Ramos (cell line): ENCODE measurements around the gene ARHGEF18.
"Not testable (repeated sequence)": the region's sequence is repeated elsewhere in the genome, so short reads cannot be mapped to it uniquely, and the experiment has no call there.

Source experiments
- in situ Hi-C: fragments of 300-500 bp; cut with MboI; formaldehyde crosslinking; loops from one replicate; pipeline ENCODE4 v1.14.3; 2022; ENCODE audit warnings: low sequenced_read_pairs; ENCODE audit not compliant: unreplicated experiment

ARHGEF18 gene

DNA sequence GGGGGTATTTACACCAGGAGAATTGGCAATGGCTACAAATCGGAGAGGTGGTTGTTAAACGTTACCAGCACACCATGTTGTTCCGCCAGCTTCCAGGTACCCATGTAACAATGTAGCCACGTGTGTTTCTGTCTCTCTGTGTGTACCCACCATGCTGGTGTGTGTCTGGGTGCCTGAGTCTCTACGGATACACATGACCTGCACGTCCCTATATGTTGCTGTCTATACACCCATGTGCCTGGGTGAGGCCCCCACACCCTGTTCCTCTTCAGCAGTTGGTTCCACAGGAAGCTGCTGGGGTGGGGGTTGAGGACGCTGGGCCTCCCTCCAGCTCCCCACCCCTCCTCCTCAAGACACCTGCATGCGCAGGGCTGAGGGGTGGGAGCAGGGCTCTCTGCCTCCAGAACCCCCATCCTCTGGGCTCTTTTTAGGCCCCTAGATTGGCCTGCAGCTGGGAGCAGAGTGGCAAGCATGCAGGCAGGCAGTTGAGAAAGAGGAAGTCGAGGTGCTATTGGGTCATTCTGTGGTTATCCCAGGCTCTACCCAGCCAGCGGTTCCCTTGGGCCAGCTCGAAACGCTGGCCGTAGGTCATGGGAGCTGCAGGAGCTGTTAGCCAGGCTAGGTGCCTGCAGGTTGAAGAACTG, at the start of gene ARHGEF18:
Gene ARHGEF18, plus strand, starts transcription at position 351 of the 644 bp plus-strand sequence. CDS start 13,954 bp downstream, outside the sequence.
- in situ Hi-C loops: no loop called here

DNA sequence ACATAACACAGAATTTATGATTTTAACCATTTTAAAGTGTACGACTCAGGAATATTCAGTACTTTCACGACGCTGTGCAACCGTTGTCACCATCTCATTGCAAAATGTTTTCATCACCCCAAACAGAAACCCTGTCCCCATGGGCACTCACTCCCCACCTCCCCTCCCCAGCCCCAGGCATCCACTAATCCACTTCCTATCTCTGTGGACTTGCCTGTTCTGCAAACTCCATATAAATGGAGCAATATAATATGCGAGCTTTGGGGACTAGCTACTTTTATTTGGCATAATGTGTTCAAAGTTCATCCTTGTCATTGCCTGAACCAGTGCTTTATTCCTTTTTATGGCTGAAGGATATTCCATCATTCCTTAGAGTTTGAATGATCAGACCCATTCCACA, 47.2 kb upstream of the ARHGEF18 start:
- in situ Hi-C loops: no loop called here

DNA sequence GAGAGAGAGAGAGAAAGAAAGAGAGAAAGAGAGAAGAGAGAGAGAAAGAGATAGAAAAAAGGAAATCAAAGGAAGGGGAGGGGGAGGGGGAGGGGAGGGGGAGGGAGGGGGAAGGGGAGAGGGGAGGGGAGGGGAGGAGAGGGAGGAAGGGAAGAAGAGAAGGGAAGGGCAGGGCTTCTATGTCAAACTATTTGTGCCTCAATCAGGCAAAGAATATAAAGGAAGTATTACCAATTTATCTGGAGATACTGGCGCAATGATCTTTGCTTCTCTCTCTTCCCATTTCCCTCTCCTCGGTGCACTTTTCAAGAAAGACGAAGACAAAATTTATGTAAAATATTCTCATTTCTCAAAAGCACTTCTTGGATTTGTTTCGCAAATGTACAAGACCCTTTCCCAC, 45.3 kb upstream of the ARHGEF18 start:
- in situ Hi-C loops: no loop called here

DNA sequence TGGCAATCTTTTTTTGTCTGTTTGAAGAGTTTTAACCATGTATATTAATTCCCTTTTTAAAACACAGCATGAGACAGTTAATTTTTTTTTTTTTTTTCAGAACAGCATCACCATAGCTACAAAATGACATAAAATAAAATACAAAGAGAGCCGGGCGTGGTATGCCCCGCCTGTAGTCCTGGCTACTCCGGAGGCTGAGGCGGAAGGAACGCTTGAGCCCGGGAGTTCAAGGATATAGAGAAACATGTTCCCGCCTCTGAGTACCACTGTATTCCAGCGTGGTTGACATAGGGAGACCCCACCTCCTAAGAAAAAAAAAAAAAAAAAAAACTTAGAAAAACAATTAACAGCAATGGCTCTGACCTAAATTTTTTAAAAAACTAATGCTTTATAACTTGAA, 44.5 kb upstream of the ARHGEF18 start:
- in situ Hi-C loops: no loop called here

DNA sequence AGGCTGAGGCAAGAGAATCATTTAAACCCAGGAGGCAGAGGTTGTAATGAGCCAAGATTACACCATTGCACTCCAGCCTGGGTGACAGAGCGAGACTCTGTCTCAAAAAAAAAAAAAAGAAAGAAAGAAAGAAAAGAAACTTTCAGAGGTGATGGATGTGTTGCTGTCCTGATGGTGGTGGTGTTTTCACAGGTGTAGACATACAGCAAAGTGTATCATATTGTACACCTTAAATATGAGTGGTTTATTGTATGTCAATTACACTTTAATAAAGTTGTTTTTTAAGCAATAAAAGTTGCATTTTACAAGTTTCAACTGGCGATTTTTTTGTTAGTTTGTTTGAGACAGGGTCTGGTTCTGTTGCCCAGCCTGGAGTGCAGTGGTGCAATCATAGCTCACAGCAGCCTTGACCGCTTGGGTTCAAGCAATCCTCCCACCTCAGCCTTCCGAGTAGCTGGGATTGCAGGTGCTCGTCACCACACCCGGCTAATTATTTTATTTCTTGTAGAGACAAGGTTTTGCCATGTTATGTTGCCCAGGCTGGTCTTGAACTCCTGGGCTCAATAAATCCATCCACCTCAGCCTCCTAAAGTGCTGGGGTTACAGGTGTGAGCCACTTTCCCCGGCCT, 41.0 kb upstream of the ARHGEF18 start:
- in situ Hi-C loops: no loop called here

DNA sequence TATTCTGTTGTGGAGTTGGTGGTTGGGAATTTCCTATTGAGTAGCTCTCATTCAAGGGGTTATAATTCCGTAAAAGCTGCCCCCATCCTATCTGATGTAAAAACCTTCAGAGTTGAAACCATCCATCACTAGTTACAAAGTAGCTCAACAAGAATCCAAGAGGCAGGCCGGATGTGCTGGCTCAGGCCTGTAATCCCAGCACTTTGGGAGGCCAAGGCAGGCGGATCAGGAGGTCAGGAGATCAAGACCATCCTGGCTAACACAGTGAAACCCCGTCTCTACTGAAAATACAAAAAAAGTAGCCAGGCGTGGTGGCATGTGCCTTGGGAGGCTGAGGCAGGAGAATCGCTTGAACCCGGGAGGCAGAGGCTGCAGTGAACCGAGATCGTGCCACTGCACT, 40.4 kb upstream of the ARHGEF18 start:
- in situ Hi-C loops: not testable (repeated sequence)

DNA sequence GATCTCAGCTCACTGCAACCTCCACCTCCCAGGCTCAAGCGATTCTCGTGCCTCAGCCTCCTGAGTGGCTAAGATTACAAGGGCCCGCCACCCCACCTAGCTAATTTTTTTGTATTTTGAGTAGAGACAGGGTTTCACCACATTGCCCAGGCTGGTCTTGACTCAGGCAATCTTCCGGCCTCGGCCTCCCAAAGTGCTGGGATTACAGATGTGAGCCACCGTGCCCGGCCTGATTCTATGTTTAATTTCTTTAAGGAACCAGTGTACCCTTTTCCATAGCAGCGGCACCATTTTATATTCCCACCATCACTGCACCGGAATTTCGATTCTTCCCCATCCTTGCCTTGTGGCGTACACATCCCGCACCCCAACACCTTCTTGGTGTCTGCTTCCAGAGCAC, 36.8 kb upstream of the ARHGEF18 start:
- in situ Hi-C loops: no loop called here

DNA sequence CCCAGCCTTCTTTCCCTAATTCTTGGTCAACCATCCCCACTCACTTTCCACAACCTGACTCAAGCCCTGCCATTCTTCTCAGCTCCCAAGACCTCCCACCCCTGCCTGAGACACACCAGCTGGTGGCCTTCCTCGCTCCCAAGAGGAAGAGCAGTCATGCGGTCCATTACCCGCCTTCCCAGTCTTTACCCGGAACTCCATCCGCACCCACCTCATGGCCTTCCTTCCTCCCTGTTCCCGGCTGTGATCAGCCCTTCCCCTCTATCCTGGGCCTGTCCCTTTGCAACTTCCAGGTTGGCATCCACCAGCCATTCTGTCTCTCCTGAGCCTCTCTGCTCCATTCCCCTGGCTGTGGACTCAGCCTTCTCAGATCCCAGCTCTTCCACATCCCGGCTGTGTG, 35.9 kb upstream of the ARHGEF18 start:
- in situ Hi-C loops: no loop called here

DNA sequence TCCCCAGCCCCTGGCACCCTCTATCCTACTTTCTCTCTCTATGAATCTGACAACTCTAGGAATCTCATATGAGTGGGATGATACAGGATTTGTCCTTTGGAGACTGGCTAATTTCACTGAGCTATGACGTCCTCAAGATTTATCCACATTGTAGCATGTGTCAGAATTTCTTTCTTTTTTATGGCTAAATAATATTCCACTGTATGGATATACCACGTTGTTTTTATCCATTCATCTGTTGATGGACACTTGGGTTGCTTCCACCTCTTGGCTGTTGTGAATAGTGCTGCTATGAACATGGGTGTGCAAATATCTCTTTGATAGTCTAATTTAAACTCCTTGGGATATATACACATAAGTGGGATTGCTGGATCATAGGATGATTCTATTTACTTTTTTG, 30.6 kb upstream of the ARHGEF18 start:
- in situ Hi-C loops: no loop called here

DNA sequence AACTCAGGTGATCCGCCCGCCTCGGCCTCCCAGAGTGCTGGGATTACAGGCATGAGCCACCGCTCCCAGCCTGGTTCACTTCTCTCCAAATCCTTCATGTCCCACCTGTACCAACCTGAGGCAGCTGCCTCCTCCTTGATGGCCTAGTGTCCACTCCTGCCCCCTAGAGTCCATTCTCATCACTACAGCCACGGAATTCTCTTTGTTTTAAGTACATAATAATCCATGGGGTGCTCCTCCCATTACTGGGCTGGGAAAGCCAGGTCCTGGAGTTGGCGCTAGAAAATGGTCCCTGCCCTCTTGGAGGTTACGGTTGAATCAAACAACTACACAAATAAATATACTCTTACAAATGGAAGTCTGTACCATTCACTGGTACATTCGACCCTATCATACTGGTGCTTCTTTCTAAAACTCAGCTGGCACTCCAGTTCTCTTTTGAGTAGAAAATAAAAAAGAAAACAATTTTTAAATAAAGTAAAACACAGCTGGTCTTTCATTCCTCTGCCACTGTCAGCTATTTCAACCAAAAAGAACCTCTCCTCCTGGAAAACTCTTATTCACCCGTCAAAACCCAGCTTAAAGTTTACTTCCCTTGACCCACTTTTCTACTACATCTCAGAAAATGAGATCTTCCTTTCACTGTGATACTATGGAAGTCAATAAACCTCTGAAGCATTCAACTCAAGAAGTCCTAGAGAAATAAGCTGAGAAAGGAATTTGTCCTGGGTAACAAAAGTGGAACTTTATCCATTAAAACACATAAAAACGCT, 22.4 kb upstream of the ARHGEF18 start:
- in situ Hi-C loops: loop anchor here (10.0 kb wide), 2 partner anchors 181 to 221 kb away; no protein-coding TSS in a partner anchor

DNA sequence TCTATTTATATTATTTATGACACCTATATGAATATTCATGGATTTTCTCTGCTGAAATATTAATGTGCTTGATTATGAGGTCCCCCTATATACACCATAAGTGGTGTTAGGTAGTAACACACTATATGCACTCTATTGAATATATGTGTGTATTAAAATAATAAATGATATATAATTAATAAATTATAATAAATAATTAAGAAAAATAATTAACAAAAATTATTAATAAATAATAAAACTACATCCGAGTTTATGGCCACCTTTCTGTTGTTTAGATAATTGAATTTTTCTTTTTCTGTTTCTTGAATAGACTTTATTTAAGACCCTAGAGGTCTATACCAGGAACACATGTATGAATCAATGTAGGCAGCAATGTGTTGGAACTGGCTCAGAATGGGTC, 20.9 kb upstream of the ARHGEF18 start:
- in situ Hi-C loops: loop anchor here (10.0 kb wide), 2 partner anchors 183 to 223 kb away; no protein-coding TSS in a partner anchor

DNA sequence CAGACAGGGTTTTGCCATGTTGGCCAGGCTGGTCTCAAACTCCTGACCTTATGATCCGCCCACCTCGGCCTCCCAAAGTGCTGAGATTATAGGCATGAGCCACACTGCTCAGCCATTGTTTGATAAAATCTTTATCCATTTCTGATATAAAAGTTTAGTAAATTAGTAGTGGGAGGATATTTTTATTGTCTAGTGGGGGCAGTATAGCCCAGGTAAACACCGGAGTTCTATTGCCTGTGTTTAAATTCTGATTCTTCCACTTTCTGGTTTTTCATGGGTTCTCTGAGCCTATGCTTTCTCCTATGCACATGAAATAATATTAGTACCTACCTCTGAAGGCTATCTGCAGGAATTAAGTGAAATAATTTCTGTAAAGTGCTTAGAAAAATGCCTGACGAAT, 20.1 kb upstream of the ARHGEF18 start:
- in situ Hi-C loops: loop anchor here (10.0 kb wide), 2 partner anchors 184 to 224 kb away; no protein-coding TSS in a partner anchor

DNA sequence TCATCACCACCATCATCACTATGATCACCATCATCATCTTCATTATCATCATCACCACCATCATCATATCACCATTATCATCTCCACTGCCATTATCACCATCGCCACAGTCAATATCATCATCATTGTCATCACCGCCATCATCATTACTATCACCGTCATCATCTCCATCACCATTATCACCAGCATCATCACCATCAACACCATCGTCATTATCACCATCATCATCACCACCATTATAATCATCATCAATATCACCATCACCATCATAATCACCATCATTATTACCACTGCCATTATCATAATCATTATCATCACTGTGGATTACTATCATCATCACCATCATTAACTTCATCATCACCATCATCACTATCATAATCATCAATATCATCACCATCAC, 17.3 kb upstream of the ARHGEF18 start:
- in situ Hi-C loops: no loop called here

DNA sequence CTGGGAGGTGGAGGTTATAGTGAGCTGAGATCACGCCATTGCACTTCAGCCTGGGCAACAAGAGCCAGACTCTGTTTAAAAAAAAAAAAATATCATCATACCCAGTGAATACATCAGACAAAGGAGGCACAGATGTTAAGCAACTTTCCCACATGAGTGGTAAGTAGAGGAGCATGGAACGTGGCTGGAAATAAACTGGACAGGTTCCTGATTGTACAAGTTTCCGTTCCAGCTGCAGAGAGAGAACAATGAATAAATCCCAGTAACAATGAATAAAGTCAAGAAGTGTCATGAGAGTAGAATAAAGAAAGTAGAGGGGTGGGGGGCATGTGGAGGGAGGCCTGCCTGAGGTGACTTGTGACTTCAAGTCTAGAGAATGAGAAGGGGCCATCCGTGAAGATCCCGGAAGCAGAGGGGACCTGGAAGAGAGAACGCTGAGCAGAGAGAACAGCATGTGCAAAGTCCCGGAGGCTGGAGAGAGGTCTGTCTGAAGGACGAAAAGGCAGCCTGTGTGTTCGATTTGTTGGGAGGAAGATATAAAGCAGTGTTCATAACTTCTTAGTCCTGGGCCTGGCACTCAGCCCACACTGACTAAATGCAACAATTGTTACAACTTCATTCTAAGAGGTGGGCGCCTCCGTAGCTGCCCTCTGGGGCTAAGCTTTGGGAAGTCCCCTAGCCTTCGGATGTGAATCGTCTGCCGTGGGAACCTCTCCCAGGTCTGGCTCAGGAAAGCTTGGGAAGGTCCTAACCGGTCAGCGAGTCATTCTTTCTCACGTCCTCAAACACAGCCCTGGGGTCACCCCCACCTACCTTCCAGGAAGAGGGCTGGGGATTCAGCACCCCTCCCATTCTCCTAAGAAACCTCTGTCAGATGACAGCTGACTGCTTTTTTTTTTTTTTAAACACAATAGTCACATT, 15.3 kb upstream of the ARHGEF18 start:
- in situ Hi-C loops: no loop called here

DNA sequence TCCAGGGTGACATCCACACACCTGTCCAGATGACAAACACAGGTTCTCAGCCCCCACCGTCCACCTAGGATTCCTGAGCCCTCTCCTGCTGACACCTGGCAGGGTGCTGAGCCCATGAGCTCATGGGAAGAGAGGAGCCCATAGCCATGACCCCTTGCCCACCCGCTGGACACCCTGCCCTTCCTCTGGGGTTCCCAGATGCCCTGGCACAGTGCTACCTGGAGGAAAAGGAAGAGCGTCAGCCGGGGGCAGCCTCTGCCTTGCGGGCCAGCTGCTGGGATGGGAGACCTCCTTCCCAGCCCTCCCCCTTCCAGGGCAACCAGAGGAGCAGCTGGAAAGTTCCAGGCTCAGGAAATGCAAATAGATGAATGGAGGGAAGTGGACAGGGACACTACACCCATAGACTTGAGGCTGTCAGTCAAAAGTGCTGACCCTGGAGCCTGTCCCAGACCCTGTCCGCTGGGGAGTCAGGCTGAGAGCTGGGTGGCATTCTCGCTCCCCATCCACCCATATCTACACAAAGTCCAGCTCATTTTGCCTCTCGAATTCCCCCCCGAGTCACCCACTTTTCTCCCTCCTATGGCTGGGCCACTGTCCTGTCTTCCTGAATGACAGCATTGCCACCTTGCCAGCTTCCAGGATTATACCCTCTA, 12.3 kb upstream of the ARHGEF18 start:
- in situ Hi-C loops: no loop called here

DNA sequence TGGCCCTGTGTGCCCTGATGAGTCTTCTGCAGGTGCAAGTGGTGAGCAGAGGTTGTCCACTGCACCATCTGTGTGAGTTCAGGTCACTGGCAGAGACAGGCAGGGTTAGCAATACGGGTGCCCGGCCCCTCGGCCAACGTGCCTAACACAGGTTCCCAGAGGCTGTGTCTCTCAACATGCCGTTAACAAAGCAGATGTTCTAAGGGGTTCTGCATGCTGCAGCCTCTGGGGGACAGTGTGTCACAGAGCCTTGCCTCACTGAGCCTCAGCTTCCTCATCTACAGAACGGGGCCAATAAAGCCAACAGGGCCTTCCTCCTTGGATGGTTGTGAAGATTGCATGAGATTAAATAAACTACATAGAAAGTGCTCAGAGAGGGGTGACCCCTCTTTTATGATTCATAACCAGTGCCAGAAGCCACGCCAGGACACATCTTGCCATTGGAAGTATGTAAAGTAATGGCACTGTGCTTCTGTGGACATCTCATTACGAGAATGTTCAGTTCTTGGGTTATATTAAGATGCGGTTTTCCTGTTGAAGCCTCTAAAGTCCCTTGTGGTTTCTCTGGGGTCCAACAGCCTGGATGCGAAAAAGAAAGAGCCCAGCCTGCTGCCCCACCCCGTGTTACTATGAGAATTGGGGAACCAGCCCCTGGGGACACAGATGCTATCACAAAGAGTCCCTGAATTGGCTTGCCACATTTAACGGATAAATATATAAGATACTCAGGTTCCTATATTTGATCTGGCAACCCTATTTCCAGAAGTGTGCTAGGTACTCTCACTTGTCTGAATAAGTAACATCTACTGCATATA, 11.2 kb upstream of the ARHGEF18 start:
- in situ Hi-C loops: no loop called here

DNA sequence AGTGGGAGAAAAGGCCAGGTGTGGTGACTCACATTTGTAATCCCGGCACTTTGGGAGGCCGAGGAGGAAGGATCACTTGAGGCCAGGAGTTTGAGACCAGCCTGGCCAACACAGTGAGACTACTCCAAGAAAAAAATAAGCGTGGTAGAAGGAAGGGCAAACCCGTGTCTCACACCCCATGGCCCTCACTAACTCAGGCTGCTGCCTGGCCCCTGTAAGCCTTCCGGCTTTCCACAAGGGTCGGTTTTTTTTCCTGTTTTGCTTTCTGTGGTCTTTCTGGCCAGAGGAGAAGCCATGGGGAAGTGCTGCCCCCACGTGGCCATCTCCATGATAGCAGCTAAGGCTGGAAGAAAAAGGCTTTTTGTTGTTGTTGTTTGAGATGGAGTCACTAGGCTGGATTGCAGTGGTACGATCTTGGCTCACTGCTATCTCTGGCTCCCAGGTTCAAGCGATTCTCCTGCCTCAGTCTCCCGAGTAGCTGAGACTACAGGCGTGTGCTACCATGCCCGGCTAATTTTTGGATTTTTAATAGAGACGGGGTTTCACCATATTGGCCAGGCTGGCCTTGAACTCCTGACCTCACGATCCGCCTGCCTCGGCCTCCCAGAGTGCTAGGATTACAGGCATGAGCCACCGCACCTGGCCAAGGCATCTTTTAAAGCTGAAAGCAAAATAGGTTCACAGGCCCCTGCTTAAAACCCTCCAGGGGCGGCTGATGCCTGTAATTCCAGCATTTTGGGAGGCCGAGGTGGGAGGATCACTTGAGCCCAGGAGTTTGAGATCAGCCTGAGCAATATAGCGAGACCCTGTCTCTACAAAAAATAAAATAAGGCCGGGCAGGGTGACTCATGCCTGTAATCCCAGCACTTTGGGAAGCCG, 7.5 kb upstream of the ARHGEF18 start:
- in situ Hi-C loops: no loop called here

DNA sequence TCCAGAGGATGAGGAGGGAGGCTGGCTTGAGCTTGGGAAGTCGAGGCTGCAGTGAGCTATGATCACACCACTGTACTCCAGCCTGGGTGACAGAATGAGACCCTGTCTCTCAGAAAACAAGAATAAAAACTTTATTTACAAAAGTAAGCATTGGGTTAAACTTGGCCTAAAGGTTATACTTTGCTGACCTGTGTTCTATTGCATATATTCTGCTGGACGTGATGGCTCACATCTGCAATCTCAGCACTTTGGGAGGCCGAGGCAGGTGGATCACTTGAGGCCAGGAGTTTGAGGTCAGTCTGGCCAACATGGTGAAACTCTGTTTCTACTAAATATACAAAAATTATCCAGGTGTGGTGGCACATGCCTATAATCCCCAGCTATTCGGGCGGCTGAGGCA, 6.6 kb upstream of the ARHGEF18 start:
- in situ Hi-C loops: no loop called here
